Measurements from ENCODE around the gene ZNF408.
"Not testable (repeated sequence)": the region's sequence is repeated elsewhere in the genome, so short reads cannot be mapped to it uniquely, and the experiment has no call there.

Gene ZNF408

DNA sequence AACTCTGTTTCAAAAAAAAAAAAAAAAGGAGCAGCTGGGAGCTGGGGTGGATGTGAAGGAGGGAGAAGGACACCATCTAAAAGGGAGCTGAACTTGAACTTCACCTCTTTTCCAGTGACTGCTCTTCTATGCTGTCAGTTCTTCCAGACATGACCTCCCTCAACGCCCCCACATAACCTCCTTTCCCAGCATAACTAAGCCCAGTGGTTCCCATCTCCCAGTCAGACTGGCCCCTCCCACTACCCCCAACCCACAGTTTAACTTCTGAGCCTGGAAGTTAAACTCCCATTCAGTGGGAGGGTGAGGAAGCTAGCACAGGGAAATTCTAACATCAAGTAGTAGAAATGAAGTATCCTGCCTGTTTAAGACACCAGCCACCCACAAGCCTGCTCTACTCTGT, 2.2 kb upstream of the ZNF408 start:
- DNase-seq = no peak

- no peak for DNase-seq
Observed at GRCh38 chr11:46701078-46701654, 335 bp downstream of the ZNF408 start.

DNA sequence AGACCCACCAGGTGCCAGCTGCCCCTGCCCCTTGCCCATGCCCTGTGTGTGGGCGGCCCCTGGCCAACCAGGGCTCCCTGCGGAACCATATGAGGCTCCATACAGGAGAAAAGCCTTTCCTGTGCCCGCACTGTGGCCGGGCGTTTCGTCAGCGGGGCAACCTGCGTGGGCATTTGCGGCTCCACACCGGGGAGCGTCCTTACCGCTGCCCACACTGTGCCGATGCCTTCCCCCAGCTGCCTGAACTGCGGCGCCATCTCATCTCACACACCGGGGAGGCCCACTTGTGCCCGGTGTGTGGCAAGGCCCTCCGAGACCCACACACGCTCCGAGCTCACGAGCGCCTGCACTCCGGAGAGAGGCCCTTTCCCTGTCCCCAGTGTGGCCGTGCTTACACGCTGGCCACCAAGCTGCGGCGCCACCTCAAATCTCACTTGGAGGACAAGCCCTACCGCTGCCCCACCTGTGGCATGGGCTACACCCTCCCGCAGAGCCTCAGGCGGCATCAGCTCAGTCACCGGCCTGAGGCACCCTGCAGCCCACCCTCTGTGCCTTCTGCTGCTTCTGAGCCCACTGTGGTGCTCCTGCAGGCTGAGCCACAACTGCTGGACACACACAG, 4.3 kb downstream of the ZNF408 start:
- DNase-seq = no peak

- no peak for DNase-seq
Observed at GRCh38 chr11:46706886-46707285, 6.1 kb downstream of the ZNF408 start.

DNA sequence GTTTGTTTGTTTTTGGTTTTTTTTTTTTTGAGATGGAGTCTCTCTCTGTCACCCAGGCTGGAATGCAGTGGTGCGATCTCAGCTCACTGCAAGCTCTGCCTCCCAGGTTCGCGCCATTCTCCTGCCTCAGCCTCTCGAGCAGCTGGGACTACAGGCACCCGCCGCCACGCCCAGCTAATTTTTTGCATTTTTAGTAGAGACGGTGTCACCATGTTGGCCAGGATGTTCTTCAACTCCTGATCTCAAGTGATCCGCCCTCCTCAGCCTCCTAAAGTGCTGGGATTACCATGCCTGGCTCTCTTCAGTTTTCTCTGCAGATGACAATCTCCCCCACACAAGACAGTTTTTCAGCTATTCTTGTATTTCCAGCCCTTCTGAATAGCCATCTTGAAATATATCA, 8.5 kb downstream of the ZNF408 start:
- DNase-seq = not testable (repeated sequence)

GRCh38 chr11:46710821-46711269, 10.0 kb downstream of the ZNF408 start:
- no peak for DNase-seq

- no peak for DNase-seq
Observed at GRCh38 chr11:46711303-46711702, 10.5 kb downstream of the ZNF408 start.

- no peak for DNase-seq
Observed at GRCh38 chr11:46712874-46713576, 12.2 kb downstream of the ZNF408 start.

- not testable (repeated sequence) for DNase-seq
Observed at GRCh38 chr11:46717825-46718154, 17.0 kb downstream of the ZNF408 start.

GRCh38 chr11:46718155-46719019, 17.6 kb downstream of the ZNF408 start:
- no peak for DNase-seq

GRCh38 chr11:46719048-46719542, 18.3 kb downstream of the ZNF408 start, which contains the start of gene F2:
Gene F2 (plus strand): TSS chr11:46719213. CDS start chr11:46719236, 23 bp downstream.
- no peak for DNase-seq

DNA sequence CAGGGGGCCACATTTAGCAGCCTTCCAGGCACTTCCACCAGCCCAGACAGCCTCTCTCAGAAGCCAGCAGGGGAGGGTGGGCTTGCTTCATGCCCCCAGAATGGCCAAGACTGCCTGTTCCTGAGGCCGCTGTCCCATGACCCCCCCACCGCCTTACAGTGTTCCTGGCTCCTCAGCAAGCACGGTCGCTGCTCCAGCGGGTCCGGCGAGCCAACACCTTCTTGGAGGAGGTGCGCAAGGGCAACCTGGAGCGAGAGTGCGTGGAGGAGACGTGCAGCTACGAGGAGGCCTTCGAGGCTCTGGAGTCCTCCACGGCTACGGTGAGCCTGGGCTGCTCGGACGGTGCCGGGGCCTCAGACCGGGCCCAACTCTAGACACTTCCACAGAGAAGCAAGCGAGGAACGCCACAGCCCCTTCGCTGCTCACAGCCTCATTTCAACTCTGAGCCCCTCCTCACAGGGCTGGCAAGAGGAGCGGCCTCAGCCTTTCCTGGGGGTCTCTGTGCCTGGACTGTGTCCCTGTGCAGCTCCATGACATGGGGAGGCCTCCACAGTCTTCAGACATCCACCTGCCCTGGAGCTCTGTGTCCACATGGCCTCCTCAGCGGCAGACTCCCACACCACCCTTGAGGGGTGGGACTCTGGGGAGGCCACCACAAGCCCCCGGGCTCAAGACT, 18.9 kb downstream of the ZNF408 start:
- no peak for DNase-seq

DNA sequence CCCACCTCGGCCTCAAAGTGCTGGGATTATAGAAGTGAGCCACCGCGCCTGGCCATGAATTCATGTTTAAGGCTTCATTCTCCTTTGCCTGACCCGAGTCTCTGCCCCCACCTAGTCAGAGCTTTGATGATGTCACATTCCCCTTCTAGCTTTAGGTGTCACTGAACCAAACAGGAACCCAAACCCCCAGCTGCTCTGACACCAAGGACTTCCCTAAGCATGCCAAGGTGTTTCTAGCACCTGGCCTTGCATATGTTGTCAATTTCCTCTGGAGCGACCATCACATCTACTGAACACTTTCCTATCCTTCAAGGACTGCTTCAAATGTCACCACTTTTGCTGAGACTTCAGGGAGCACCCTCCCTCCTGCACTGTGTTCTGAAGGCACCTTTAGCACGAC, 20.5 kb downstream of the ZNF408 start:
- DNase-seq = no peak

- DNase-seq = no peak
Observed at GRCh38 chr11:46722566-46723358, 21.9 kb downstream of the ZNF408 start.

DNA sequence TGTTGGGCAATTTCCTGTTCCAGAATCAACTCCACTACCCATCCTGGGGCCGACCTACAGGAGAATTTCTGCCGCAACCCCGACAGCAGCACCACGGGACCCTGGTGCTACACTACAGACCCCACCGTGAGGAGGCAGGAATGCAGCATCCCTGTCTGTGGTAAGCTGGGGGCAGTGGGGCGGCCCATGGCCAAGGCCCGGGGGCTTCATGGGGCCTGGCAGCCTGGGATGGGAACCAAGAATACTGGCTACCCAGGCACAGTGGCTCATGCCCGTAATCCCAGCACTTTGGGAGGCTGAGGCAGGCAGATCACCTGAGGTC, 22.5 kb downstream of the ZNF408 start:
- no peak for DNase-seq

- DNase-seq = peak in 1 of 2 experiments; percentile 9
Observed at GRCh38 chr11:46724088-46724487, 23.3 kb downstream of the ZNF408 start.

GRCh38 chr11:46725338-46726205, 24.7 kb downstream of the ZNF408 start:
- DNase-seq = no peak

- no peak for DNase-seq
Observed at GRCh38 chr11:46726206-46726862, 25.5 kb downstream of the ZNF408 start.

- no peak for DNase-seq
Observed at GRCh38 chr11:46727952-46728658, 27.3 kb downstream of the ZNF408 start.

DNA sequence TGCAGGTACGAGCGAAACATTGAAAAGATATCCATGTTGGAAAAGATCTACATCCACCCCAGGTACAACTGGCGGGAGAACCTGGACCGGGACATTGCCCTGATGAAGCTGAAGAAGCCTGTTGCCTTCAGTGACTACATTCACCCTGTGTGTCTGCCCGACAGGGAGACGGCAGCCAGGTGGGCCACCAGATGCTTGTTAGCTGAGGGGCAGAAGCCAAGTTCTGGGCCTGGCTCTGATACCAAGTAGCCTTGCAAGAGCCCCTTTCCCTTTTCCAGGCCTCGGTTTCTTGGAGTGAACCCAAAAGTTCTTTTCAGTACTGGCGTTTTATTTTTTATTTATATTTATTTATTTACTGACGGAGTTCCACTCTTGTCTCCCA, 27.8 kb downstream of the ZNF408 start:
- DNase-seq = no peak

All from NCI-H187 (cell line).